HEK293 (cell line): ENCODE data around the gene LIN7C.

Experiments
- CTCF ChIA-PET: fragments of 350-600 bp; formaldehyde crosslinking; extraction: SDS; loops from one replicate; lab custom pipeline; 2021; ENCODE audit warnings: antibody characterized with exemption; lab: Yijun Ruan, JAX
- POLR2A ChIA-PET: fragments of 300-600 bp; formaldehyde crosslinking; extraction: SDS; loops from one replicate; lab custom pipeline; 2020; ENCODE audit warnings: antibody characterized with exemption, inconsistent platforms; lab: Yijun Ruan, JAX
- H3K27ac ChIP-seq: fragments of 200-500 bp; sonication (Bioruptor generic); 2 replicates; pipeline ENCODE4 v1.5.1; 2014; ENCODE audit warnings: low read depth, low read length, control low read depth, inconsistent platforms; ENCODE audit errors: extremely low read depth
- H3K36me3 ChIP-seq, 2 experiments: fragments of 200-500 bp in 1 of 2; sonication (Bioruptor generic) in 1 of 2; 1 replicate in 1 of 2; 2 replicates in 1 of 2; pipeline ENCODE4 v1.5.1; 2014 to 2017; ENCODE audit warnings: inconsistent platforms in 2 of 2, low read length in 2 of 2; ENCODE audit not compliant: control insufficient read depth in 2 of 2, insufficient read depth in 1 of 2
- H3K4me1 ChIP-seq: fragments of 200-500 bp; sonication (Bioruptor generic); 2 replicates; pipeline ENCODE4 v1.5.1; 2014; ENCODE audit warnings: mild to moderate bottlenecking, low read length, inconsistent platforms; ENCODE audit not compliant: control insufficient read depth, insufficient read depth
- H3K4me3 ChIP-seq: 2 replicates; pipeline ENCODE4 v1.5.1; 2011; ENCODE audit warnings: low read depth, mild to moderate bottlenecking, control low read depth, low read length, moderate library complexity
- H3K9me3 ChIP-seq: fragments of 200-500 bp; sonication (Bioruptor generic); 2 replicates; pipeline ENCODE4 v1.5.1; 2014; ENCODE audit warnings: low read depth, low read length, inconsistent platforms; ENCODE audit not compliant: control insufficient read depth, insufficient read depth
- HIC1 ChIP-seq: fragments of 450-650 bp; formaldehyde crosslinking; IDR thresholded peaks from 2 replicates; pipeline ENCODE4 v1.5.1; 2016; ENCODE audit warnings: missing biosample characterization, missing genetic modification characterization
- KLF16 ChIP-seq: fragments of 450-650 bp; formaldehyde crosslinking; IDR thresholded peaks from 2 replicates; pipeline ENCODE4 v1.5.1; 2017; ENCODE audit warnings: missing biosample characterization, missing genetic modification characterization
- MEIS1 ChIP-seq: sonication (generic); formaldehyde crosslinking; IDR thresholded peaks from 2 replicates; pipeline ENCODE4 v1.8.1; 2022; ENCODE audit warnings: missing genetic modification reagents, mild to moderate bottlenecking, borderline replicate concordance
- SCRT1 ChIP-seq: fragments of 450-650 bp; formaldehyde crosslinking; IDR thresholded peaks from 2 replicates; pipeline ENCODE4 v1.5.1; 2016; ENCODE audit warnings: missing biosample characterization, missing genetic modification characterization, borderline replicate concordance
- TRIM28 ChIP-seq: IDR thresholded peaks from 2 replicates; pipeline ENCODE4 v1.6.1; 2011; ENCODE audit warnings: low read length, control low read depth, borderline replicate concordance
- TSHZ1 ChIP-seq: fragments of 450-650 bp; formaldehyde crosslinking; IDR thresholded peaks from 2 replicates; pipeline ENCODE4 v1.5.1; 2016; ENCODE audit warnings: missing biosample characterization, missing genetic modification characterization, borderline replicate concordance
- ZEB2 ChIP-seq: fragments of 450-650 bp; formaldehyde crosslinking; IDR thresholded peaks from 2 replicates; pipeline ENCODE4 v1.5.1; 2016; ENCODE audit warnings: missing biosample characterization, missing genetic modification characterization
- ZNF157 ChIP-seq: fragments of 450-650 bp; formaldehyde crosslinking; IDR thresholded peaks from 2 replicates; pipeline ENCODE4 v1.5.1; 2016; ENCODE audit warnings: missing biosample characterization, missing genetic modification characterization
- ZNF16 ChIP-seq: fragments of 450-650 bp; formaldehyde crosslinking; IDR thresholded peaks from 2 replicates; pipeline ENCODE4 v1.5.1; 2016; ENCODE audit warnings: low read depth, missing biosample characterization, missing genetic modification characterization
- ZNF223 ChIP-seq: fragments of 450-650 bp; formaldehyde crosslinking; IDR thresholded peaks from 2 replicates; pipeline ENCODE4 v1.5.1; 2016; ENCODE audit warnings: missing biosample characterization, missing genetic modification characterization
- ZNF239 ChIP-seq: fragments of 450-650 bp; formaldehyde crosslinking; IDR thresholded peaks from 2 replicates; pipeline ENCODE4 v1.5.1; 2016; ENCODE audit warnings: missing biosample characterization, missing genetic modification characterization
- ZNF266 ChIP-seq: fragments of 450-650 bp; formaldehyde crosslinking; IDR thresholded peaks from 2 replicates; pipeline ENCODE4 v1.5.1; 2016; ENCODE audit warnings: missing biosample characterization, missing genetic modification characterization, low read depth
- ZNF302 ChIP-seq: fragments of 450-650 bp; formaldehyde crosslinking; IDR thresholded peaks from 2 replicates; pipeline ENCODE4 v1.5.1; 2016; ENCODE audit warnings: missing biosample characterization, missing genetic modification characterization, low read depth
- ZNF350 ChIP-seq: fragments of 450-650 bp; formaldehyde crosslinking; IDR thresholded peaks from 2 replicates; pipeline ENCODE4 v1.5.0; 2017; ENCODE audit warnings: missing biosample characterization, mild to moderate bottlenecking, missing genetic modification characterization
- ZNF394 ChIP-seq: fragments of 450-650 bp; formaldehyde crosslinking; IDR thresholded peaks from 2 replicates; pipeline ENCODE4 v1.5.1; 2016; ENCODE audit warnings: missing biosample characterization, missing genetic modification characterization, mild to moderate bottlenecking, moderate library complexity, borderline replicate concordance
- ZNF529 ChIP-seq: fragments of 450-650 bp; formaldehyde crosslinking; IDR thresholded peaks from 2 replicates; pipeline ENCODE4 v1.5.1; 2017; ENCODE audit warnings: missing genetic modification characterization, missing biosample characterization; ENCODE audit not compliant: insufficient replicate concordance
- ZNF629 ChIP-seq: fragments of 450-650 bp; formaldehyde crosslinking; IDR thresholded peaks from 2 replicates; pipeline ENCODE4 v1.5.1; 2017; ENCODE audit warnings: missing biosample characterization, missing genetic modification characterization
- ZNF777 ChIP-seq: fragments of 450-650 bp; formaldehyde crosslinking; IDR thresholded peaks from 2 replicates; pipeline ENCODE4 v1.5.1; 2017; ENCODE audit warnings: missing biosample characterization, missing genetic modification characterization, borderline replicate concordance
- ZNF837 ChIP-seq: fragments of 450-650 bp; formaldehyde crosslinking; IDR thresholded peaks from 2 replicates; pipeline ENCODE4 v1.5.1; 2016; ENCODE audit warnings: missing biosample characterization, missing genetic modification characterization
- TF ChIP-seq, protein P1 (sequence below): fragments of 450-650 bp; formaldehyde crosslinking; optimal IDR thresholded peaks from 2 replicates; pipeline ENCODE3; 2016; ENCODE audit warnings: missing biosample characterization, mild to moderate bottlenecking, missing genetic modification characterization
- TF ChIP-seq, protein P2 (sequence below): fragments of 450-650 bp; formaldehyde crosslinking; IDR thresholded peaks from 2 replicates; pipeline ENCODE4 v1.5.1; 2016; ENCODE audit warnings: missing biosample characterization, missing genetic modification characterization
- TF ChIP-seq, protein P3 (sequence below): fragments of 450-650 bp; formaldehyde crosslinking; IDR thresholded peaks from 2 replicates; pipeline ENCODE4 v1.5.1; 2017; ENCODE audit warnings: missing biosample characterization, missing genetic modification characterization
- TF ChIP-seq, protein P4 (sequence below): IDR thresholded peaks from 2 replicates; pipeline ENCODE4 v1.6.1; 2011; ENCODE audit warnings: mild to moderate bottlenecking, low read depth, low read length, borderline replicate concordance

LIN7C gene

GRCh38 chr11:27472398-27473016 lies 34.1 kb downstream of the LIN7C start, which contains the start of gene LGR4 (continued):
- no peak for TF ChIP-seq ZNF16 (tag by site-specific recombination)
- TF ChIP-seq ZNF529 (tag by site-specific recombination): no peak
- TF ChIP-seq, protein P1, sequence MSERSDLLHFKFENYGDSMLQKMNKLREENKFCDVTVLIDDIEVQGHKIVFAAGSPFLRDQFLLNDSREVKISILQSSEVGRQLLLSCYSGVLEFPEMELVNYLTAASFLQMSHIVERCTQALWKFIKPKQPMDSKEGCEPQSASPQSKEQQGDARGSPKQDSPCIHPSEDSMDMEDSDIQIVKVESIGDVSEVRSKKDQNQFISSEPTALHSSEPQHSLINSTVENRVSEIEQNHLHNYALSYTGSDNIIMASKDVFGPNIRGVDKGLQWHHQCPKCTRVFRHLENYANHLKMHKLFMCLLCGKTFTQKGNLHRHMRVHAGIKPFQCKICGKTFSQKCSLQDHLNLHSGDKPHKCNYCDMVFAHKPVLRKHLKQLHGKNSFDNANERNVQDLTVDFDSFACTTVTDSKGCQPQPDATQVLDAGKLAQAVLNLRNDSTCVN (tag by site-specific recombination): peak; percentile 51
- TF ChIP-seq ZNF394 (tag by site-specific recombination): no peak
- TF ChIP-seq ZNF302: no peak
- TF ChIP-seq ZNF266 (tag by site-specific recombination): no peak
- TF ChIP-seq SCRT1: no peak
- TF ChIP-seq MEIS1 (CRISPR knock-in tag): peak; percentile 42; the same call in 1 of the 2 replicates
- no peak for TF ChIP-seq TRIM28
- TF ChIP-seq, protein P2, sequence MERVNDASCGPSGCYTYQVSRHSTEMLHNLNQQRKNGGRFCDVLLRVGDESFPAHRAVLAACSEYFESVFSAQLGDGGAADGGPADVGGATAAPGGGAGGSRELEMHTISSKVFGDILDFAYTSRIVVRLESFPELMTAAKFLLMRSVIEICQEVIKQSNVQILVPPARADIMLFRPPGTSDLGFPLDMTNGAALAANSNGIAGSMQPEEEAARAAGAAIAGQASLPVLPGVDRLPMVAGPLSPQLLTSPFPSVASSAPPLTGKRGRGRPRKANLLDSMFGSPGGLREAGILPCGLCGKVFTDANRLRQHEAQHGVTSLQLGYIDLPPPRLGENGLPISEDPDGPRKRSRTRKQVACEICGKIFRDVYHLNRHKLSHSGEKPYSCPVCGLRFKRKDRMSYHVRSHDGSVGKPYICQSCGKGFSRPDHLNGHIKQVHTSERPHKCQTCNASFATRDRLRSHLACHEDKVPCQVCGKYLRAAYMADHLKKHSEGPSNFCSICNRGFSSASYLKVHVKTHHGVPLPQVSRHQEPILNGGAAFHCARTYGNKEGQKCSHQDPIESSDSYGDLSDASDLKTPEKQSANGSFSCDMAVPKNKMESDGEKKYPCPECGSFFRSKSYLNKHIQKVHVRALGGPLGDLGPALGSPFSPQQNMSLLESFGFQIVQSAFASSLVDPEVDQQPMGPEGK (tag by site-specific recombination): peak; percentile 61; the same call in 1 of the 2 replicates
- TF ChIP-seq, protein P3, sequence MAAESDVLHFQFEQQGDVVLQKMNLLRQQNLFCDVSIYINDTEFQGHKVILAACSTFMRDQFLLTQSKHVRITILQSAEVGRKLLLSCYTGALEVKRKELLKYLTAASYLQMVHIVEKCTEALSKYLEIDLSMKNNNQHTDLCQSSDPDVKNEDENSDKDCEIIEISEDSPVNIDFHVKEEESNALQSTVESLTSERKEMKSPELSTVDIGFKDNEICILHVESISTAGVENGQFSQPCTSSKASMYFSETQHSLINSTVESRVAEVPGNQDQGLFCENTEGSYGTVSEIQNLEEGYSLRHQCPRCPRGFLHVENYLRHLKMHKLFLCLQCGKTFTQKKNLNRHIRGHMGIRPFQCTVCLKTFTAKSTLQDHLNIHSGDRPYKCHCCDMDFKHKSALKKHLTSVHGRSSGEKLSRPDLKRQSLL (tag by site-specific recombination): peak; percentile 96
- TF ChIP-seq ZNF157 (tag by site-specific recombination): no peak

DNA sequence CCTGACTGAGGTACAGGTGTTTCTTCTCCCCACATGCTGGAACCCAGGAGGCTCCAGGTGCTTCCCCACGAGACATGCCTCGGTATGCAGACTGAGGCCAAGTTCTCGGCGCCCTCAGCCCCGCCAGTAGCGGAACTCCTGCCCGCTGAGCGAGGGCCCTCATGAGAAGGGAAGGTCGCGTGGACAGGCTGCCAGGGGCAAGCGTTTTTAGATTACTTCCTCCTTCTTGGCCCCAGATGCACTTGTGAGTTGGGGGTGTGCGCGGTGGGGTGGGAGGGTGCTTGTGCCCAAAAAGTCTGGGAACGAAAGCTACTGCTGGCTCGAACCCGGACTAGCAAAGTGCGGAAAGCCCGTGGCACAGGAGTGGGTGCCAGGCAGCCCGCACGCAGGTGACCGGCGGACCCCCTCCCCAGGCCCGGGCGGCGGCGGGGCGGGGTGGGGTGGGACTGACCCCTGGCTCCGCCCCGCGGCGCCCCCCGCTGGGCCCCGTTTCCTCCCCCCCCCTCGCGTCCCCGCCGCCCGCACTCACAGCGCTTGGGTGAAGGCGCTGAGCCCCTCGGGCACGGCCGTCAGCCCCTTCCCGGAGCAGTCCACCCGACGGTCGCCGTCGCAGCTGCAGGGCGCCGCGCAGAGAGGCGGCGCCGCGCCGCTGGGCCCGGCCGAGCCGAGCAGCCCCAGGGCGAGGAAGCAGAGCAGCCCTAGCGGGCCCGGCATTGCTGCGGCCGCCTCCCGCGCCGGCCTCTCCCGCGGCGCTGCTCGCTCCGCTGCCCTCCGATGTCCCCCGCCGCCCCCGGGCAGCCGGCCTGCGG lies 34.8 kb downstream of the LIN7C start:
- CTCF ChIA-PET: interaction anchor here (0.6 to 4.0 kb wide), 4 partner anchors 13 to 258 kb away, joined by 3 to 21 read pairs (median 3); no protein-coding TSS in a partner anchor
- peak overlapping the region; percentile 93 for H3K27ac ChIP-seq
- H3K9me3 ChIP-seq: no peaks in the 10 kb centered on the region
- peak overlapping the region; percentile 79 for H3K4me3 ChIP-seq
- no peaks in the 10 kb centered on the region for H3K4me1 ChIP-seq
- H3K36me3 ChIP-seq: no peaks in the 10 kb centered on the region
- POLR2A ChIA-PET: interaction anchor here (0.8 to 1.6 kb wide), 16 partner anchors 8 to 636 kb away, joined by 3 to 10 read pairs (median 4); partner anchors contain the start of genes CCDC34, KIF18A and METTL15
- TF ChIP-seq ZNF629 (tag by site-specific recombination): no peak
- TF ChIP-seq, protein P4, sequence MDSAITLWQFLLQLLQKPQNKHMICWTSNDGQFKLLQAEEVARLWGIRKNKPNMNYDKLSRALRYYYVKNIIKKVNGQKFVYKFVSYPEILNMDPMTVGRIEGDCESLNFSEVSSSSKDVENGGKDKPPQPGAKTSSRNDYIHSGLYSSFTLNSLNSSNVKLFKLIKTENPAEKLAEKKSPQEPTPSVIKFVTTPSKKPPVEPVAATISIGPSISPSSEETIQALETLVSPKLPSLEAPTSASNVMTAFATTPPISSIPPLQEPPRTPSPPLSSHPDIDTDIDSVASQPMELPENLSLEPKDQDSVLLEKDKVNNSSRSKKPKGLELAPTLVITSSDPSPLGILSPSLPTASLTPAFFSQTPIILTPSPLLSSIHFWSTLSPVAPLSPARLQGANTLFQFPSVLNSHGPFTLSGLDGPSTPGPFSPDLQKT: no peak
- no peak for TF ChIP-seq ZNF350
- TF ChIP-seq ZEB2 (tag by site-specific recombination): no peak
- TF ChIP-seq ZNF223 (tag by site-specific recombination): no peak
- TF ChIP-seq TSHZ1 (tag by site-specific recombination): no peak
- no peak for TF ChIP-seq HIC1
- no peak for TF ChIP-seq ZNF777 (tag by site-specific recombination)
- TF ChIP-seq ZNF239 (tag by site-specific recombination): no peak
- no peak for TF ChIP-seq KLF16 (tag by site-specific recombination)
- no peak for TF ChIP-seq ZNF837
